NT2/D1 (cell line): ENCODE data around the gene UCP3.

Experiments used
- DNase-seq: peaks from one replicate; pipeline ENCODE4 v3.0.0-alpha.2; 2011; ENCODE audit warnings: low read depth, low spot score
- H3K27me3 ChIP-seq: 2 replicates; pipeline ENCODE4 v1.6.0; 2011; ENCODE audit warnings: mild to moderate bottlenecking; ENCODE audit not compliant: insufficient read length, insufficient read depth
- H3K36me3 ChIP-seq: 2 replicates; pipeline ENCODE4 v1.6.1; 2011; ENCODE audit warnings: mild to moderate bottlenecking, low read length, mixed read lengths; ENCODE audit not compliant: insufficient read depth, insufficient read length
- H3K4me1 ChIP-seq: 2 replicates; pipeline ENCODE4 v1.5.1; 2011; ENCODE audit not compliant: insufficient read depth, insufficient read length
- H3K4me3 ChIP-seq: 2 replicates; pipeline ENCODE4 v1.5.1; 2011; ENCODE audit warnings: low read depth; ENCODE audit not compliant: insufficient read length
- H3K9ac ChIP-seq: 2 replicates; pipeline ENCODE4 v1.6.0; 2011; ENCODE audit warnings: low read depth; ENCODE audit not compliant: insufficient read length
- H3K9me3 ChIP-seq: 2 replicates; pipeline ENCODE4 v1.5.1; 2011; ENCODE audit warnings: mild to moderate bottlenecking, low read length; ENCODE audit not compliant: insufficient read depth
- SUZ12 ChIP-seq: IDR thresholded peaks from 2 replicates; pipeline ENCODE4 v1.6.1; 2011; ENCODE audit not compliant: insufficient read length, insufficient read depth; ENCODE audit errors: extremely low read depth
- YY1 ChIP-seq: IDR thresholded peaks from 2 replicates; pipeline ENCODE4 v1.6.1; 2011; ENCODE audit not compliant: insufficient read length, insufficient read depth
- ZNF274 ChIP-seq: IDR thresholded peaks from 2 replicates; pipeline ENCODE4 v1.6.1; 2011; ENCODE audit warnings: mild to moderate bottlenecking, low read depth, low read length

Gene UCP3

GRCh38 chr11:74037309-74037708 is 28.4 kb upstream of the UCP3 start:
- Histone ChIP-seq H3K36me3 (peaks cover 58% of the 10 kb centered on the region), H3K4me3 (no peak overlapping the region), H3K4me1 (no peaks in the 10 kb centered on the region), H3K9ac (no peak overlapping the region), H3K9me3 (no peaks in the 10 kb centered on the region), H3K27me3 (no peaks in the 10 kb centered on the region)
- TF ChIP-seq YY1, result no peak
- TF ChIP-seq SUZ12, result no peak
- TF ChIP-seq ZNF274, result no peak
- no peak for DNase-seq

DNA sequence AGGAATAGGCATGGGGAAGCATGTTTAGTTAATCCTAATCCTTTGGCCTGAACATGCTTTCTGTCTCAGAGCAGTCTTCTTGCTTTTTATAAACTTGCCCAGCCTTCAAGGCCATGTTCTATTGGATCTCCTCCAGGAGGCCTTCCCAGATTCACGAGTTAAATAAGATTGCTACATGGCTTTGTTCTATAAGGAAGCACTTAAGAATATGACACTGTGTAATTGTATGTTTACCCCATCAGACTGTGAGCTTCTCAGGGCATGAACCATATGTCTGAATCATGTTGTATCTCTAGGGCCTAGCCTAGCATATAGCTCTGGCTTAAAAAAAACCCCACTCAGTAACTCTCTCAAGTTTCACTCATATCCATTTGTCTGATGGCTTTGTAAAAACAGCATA is 26.4 kb upstream of the UCP3 start:
- Histone ChIP-seq H3K27me3 (no peaks in the 10 kb centered on the region), H3K9me3 (no peaks in the 10 kb centered on the region), H3K36me3 (peaks cover 63% of the 10 kb centered on the region), H3K9ac (no peak overlapping the region), H3K4me3 (no peak overlapping the region), H3K4me1 (no peaks in the 10 kb centered on the region)
- no peak for DNase-seq
- TF ChIP-seq YY1 (no peak), ZNF274 (no peak), SUZ12 (no peak)

DNA sequence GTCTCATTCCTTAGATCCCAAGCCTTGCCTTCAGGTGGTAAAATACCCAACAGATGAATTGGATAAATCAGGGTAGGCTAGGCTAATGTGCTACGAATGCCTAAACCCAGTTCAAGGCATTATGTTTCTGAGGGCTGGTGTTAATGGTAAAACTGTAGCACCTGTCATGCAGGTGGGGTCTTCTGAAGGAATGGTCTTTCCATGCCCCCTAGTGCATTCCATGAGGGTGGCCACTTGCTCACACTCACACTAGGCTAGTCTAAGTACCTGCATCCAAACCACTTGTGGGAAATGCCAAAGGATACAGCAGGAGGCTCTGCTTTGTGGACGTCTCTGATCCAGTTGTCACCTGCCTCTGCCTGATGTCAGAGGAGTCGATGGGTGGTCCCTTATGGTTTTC is 24.2 kb upstream of the UCP3 start:
- peaks cover 56% of the 10 kb centered on the region for H3K36me3 ChIP-seq
- TF ChIP-seq YY1, result no peak
- no peak for TF ChIP-seq ZNF274
- no peak for TF ChIP-seq SUZ12

GRCh38 chr11:74030723-74031676 is 22.1 kb upstream of the UCP3 start:
- Histone ChIP-seq H3K4me1 (peaks cover 2% of the 10 kb centered on the region), H3K36me3 (peaks cover 47% of the 10 kb centered on the region), H3K27me3 (no peaks in the 10 kb centered on the region), H3K9ac (no peak overlapping the region), H3K9me3 (no peaks in the 10 kb centered on the region), H3K4me3 (no peak overlapping the region)
- no peak for DNase-seq
- TF ChIP-seq ZNF274, result no peak
- TF ChIP-seq YY1, result no peak
- no peak for TF ChIP-seq SUZ12

More for the DNA sequence above, 24.2 kb upstream of the UCP3 start:
- Histone ChIP-seq H3K27me3 (no peaks in the 10 kb centered on the region), H3K9me3 (no peaks in the 10 kb centered on the region), H3K4me1 (peaks cover 2% of the 10 kb centered on the region), H3K9ac (no peak overlapping the region), H3K4me3 (no peak overlapping the region)
- DNase-seq, result no peak

DNA sequence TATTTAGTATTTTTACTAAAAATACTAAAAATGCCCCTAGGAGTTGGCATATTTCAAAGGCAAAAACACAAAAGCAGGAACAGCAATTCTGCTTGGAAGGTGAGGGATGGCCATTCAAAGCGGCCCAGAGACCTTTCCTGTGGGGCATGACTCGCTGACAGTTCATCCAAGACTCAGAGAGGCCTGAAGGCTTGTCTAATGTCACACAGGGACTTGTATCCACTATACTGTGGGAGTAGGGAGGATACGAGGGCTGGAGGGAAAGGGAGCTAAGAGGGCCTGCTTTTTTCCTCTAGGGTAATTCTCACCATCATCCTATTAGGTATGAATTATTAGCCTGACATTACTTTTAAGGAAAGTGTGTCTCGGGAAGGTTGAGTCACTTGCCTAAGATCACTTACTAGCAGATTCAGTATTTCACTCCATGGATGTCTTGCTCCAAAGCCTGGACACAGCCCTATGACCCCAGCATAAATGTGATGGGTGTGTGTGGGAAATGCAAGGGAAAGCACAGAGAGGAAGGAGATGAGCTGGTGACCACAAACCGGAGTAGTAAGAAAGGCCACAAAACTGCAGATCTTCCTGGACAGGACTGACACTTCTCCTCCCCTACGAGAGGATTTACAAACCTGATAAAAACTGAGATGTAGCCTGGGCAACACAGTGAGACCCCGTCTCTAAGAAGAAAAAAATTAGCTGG is 16.7 kb upstream of the UCP3 start:
- DNase-seq, result no peak
- Histone ChIP-seq H3K36me3 (peaks cover 18% of the 10 kb centered on the region), H3K9me3 (no peaks in the 10 kb centered on the region), H3K4me1 (peaks cover 2% of the 10 kb centered on the region), H3K9ac (no peak overlapping the region), H3K4me3 (no peak overlapping the region), H3K27me3 (no peaks in the 10 kb centered on the region)
- TF ChIP-seq SUZ12, result no peak
- no peak for TF ChIP-seq ZNF274
- TF ChIP-seq YY1, result no peak

DNA sequence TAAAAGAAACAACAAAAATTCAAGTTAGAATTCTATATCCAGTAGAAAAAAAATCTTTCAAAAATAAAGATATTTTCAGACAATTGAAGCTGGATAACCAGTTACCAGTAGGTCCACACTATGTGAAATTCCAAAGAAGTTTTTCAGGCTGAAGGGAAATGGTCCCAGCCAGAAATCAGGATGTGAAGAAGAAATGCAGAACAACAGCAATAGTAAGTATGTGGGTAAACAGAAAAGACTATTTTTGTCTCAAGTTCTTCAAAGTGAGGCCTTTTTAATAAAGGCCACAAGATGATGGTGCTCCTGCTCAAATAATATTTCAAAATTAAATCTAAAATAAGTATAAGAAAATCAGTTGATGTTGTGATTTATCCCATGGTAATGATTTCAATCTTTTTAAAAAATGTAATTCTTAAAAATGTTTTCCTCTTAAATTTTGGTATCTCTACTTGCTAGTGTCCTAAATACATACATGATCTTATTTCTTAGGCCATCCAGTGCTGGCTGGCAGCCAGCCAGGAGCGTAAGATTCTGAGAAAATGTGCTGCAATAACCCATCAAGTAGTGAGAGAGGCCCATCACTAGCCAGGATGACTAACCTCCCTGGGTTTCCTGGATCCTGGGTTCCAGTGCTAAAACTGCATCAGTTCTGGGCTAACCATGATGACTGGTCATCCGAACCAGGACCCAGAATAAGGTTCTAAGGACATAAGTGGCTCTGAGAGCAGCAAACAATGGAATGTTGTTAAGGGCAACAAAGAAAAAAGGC is 15.6 kb upstream of the UCP3 start:
- no peak for DNase-seq
- TF ChIP-seq ZNF274 (no peak), SUZ12 (no peak), YY1 (no peak)
- H3K36me3 ChIP-seq, result peaks cover 18% of the 10 kb centered on the region
- H3K4me3 ChIP-seq, result no peak overlapping the region
- H3K4me1 ChIP-seq, result peaks cover 2% of the 10 kb centered on the region
- H3K9ac ChIP-seq, result no peak overlapping the region
- H3K27me3 ChIP-seq, result no peaks in the 10 kb centered on the region
- no peaks in the 10 kb centered on the region for H3K9me3 ChIP-seq

DNA sequence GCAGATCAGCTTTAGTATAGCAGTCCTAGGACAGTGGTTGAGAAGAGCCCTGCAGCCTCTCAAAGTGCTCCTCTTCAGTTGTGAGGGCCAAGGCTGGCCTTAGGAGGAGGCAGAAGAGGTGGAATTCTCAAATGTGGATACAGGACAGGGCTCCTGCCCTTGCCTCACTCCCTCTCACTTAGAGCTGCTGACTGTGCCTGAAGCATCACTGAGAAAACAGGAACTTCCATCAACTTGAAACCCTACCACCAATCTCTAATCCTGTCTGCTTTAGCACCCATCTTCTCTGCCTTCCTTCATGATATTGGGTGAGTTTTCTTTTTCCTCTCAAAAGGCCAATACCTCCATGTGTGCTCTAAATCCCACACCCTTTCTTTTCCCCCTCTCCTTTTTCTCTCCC is 14.4 kb upstream of the UCP3 start:
- H3K9me3 ChIP-seq, result no peaks in the 10 kb centered on the region
- TF ChIP-seq ZNF274 (no peak), YY1 (no peak)
- H3K9ac ChIP-seq, result no peak overlapping the region
- no peak for DNase-seq
- peaks cover 22% of the 10 kb centered on the region for H3K36me3 ChIP-seq
- peaks cover 2% of the 10 kb centered on the region for H3K4me1 ChIP-seq
- no peaks in the 10 kb centered on the region for H3K27me3 ChIP-seq
- H3K4me3 ChIP-seq, result no peak overlapping the region
